Activated CD4-positive, alpha-beta T cell treated with anti-CD3 and anti-CD28 coated beads, Interleukin-2, amount 50 U/mL, for 1 hour (primary cell): ENCODE data around the gene COL5A1.

Source experiments
- DNase-seq: peaks from one replicate; pipeline ENCODE4 v3.0.0-alpha.2; 2020

COL5A1 gene

GRCh38 chr9:134626571-134627416 lies 14.8 kb upstream of the COL5A1 start:
- no peak for DNase-seq

GRCh38 chr9:134627417-134628353 lies 13.9 kb upstream of the COL5A1 start:
- DNase-seq = no peak

- DNase-seq = no peak
Measured at GRCh38 chr9:134628354-134628736, 13.3 kb upstream of the COL5A1 start.

GRCh38 chr9:134629061-134629585 lies 12.5 kb upstream of the COL5A1 start:
- no peak for DNase-seq

GRCh38 chr9:134629586-134630392 lies 11.8 kb upstream of the COL5A1 start:
- DNase-seq = no peak

- DNase-seq = no peak
Measured at GRCh38 chr9:134630393-134630790, 11.2 kb upstream of the COL5A1 start.

GRCh38 chr9:134630861-134631260 lies 10.7 kb upstream of the COL5A1 start:
- DNase-seq = no peak

GRCh38 chr9:134631881-134632280 lies 9.7 kb upstream of the COL5A1 start:
- no peak for DNase-seq

GRCh38 chr9:134632329-134632728 lies 9.3 kb upstream of the COL5A1 start:
- DNase-seq = no peak

- no peak for DNase-seq
Measured at GRCh38 chr9:134633362-134634142, 8.1 kb upstream of the COL5A1 start.

GRCh38 chr9:134634176-134634575 lies 7.4 kb upstream of the COL5A1 start:
- no peak for DNase-seq

- no peak for DNase-seq
Measured at GRCh38 chr9:134634667-134635230, 6.9 kb upstream of the COL5A1 start.

GRCh38 chr9:134635351-134636148 lies 6.1 kb upstream of the COL5A1 start:
- no peak for DNase-seq

GRCh38 chr9:134636149-134636507 lies 5.5 kb upstream of the COL5A1 start:
- no peak for DNase-seq

- DNase-seq = no peak
Measured at GRCh38 chr9:134637241-134637640, 4.4 kb upstream of the COL5A1 start.

GRCh38 chr9:134637696-134638501 lies 3.7 kb upstream of the COL5A1 start:
- DNase-seq = no peak

- DNase-seq = no peak
Measured at GRCh38 chr9:134638502-134639090, 3.0 kb upstream of the COL5A1 start.

- DNase-seq = no peak
Measured at GRCh38 chr9:134639994-134640393, 1.6 kb upstream of the COL5A1 start.

GRCh38 chr9:134640506-134641172 lies 964 bp upstream of the COL5A1 start:
- no peak for DNase-seq
